ENCODE data around the gene CNTFR.

Gene CNTFR

GRCh38 chr9:34522091-34522887 is 67.2 kb downstream of the CNTFR start:
- DNase-seq: no peak

GRCh38 chr9:34521406-34522045 is 68.0 kb downstream of the CNTFR start:
- no peak for DNase-seq

- DNase-seq: no peak
These were observed 68.8 kb downstream of the CNTFR start for GRCh38 chr9:34520505-34521385.

- DNase-seq: no peak
These were observed 69.4 kb downstream of the CNTFR start for GRCh38 chr9:34520096-34520495.

GRCh38 chr9:34519321-34520020 is 70.1 kb downstream of the CNTFR start:
- DNase-seq: no peak

GRCh38 chr9:34518896-34519295 is 70.6 kb downstream of the CNTFR start:
- DNase-seq: no peak

GRCh38 chr9:34518110-34518616 is 71.4 kb downstream of the CNTFR start:
- DNase-seq: no peak

- no peak for DNase-seq
These were observed 72.3 kb downstream of the CNTFR start for GRCh38 chr9:34517185-34517584.

GRCh38 chr9:34515959-34516358 is 73.6 kb downstream of the CNTFR start:
- no peak for DNase-seq

- no peak for DNase-seq
These were observed 74.7 kb downstream of the CNTFR start for GRCh38 chr9:34514816-34515215.

- no peak for DNase-seq
These were observed 75.1 kb downstream of the CNTFR start for GRCh38 chr9:34514401-34514800.

GRCh38 chr9:34513567-34514214 is 75.8 kb downstream of the CNTFR start:
- no peak for DNase-seq

GRCh38 chr9:34512131-34513078 is 77.1 kb downstream of the CNTFR start:
- no peak for DNase-seq

- DNase-seq: no peak
These were observed 78.7 kb downstream of the CNTFR start for GRCh38 chr9:34510497-34511468.

GRCh38 chr9:34508951-34509350 is 80.6 kb downstream of the CNTFR start:
- DNase-seq: no peak

GRCh38 chr9:34508463-34508862 is 81.1 kb downstream of the CNTFR start:
- no peak for DNase-seq

- DNase-seq: no peak
These were observed 81.6 kb downstream of the CNTFR start for GRCh38 chr9:34507966-34508365.

- DNase-seq: no peak
These were observed 82.0 kb downstream of the CNTFR start for GRCh38 chr9:34507556-34507955.

- DNase-seq: no peak
These were observed 82.9 kb downstream of the CNTFR start for GRCh38 chr9:34506623-34507022.

All from effector CD4-positive, alpha-beta T cell (primary cell).